ENCODE measurements around the gene MLN. TPM values are rescaled to one million over a fixed set of nuclear protein-coding genes. Genes with fewer than 3 reads are reported as not detected.

The MLN gene
- total and polyA plus RNA-seq, 2 donors (not counting 1 experiment from before 2014, with no cell fraction given): not detected

GRCh38 chr6:33813990-33814985 lies 10.5 kb upstream of the MLN start:
- no peak overlapping the region for H3K4me3 Mint-ChIP-seq
- peaks cover 59% of the 10 kb centered on the region for H3K27me3 Mint-ChIP-seq
- 76% methylated on average over 11 of the region's 19 CpGs for WGBS (ENCODE audit: insufficient coverage)
- no peak overlapping the region for H3K4me2 ChIP-seq (replicated peaks; ENCODE audit: low read depth, low read length, poor library complexity, severe bottlenecking)
- no peaks in the 10 kb centered on the region for H3K9me3 Mint-ChIP-seq (ENCODE audit: insufficient read depth)
- TF ChIP-seq EZH2 (IDR thresholded peaks at IDR 0.05; ENCODE audit: borderline replicate concordance, insufficient read depth, low read depth, low read length, poor library complexity, severe bottlenecking): no peak
- TF ChIP-seq CTCF (IDR thresholded peaks at IDR 0.05): no peak
- ChIA-PET CTCF (no interaction called here), POLR2A (no interaction called here)
- H3K27ac ChIP-seq (ENCODE audit: low read length in 2 of 2): no peak overlapping the region
- no peaks in the 10 kb centered on the region for H3K4me1 ChIP-seq (ENCODE audit: control insufficient read depth in 2 of 2, insufficient read depth in 2 of 2, low read length in 2 of 2)
- H3K9ac ChIP-seq (ENCODE audit: low read length): no peak overlapping the region
- no peaks in the 10 kb centered on the region for H3K36me3 ChIP-seq (replicated peaks in 1 of 2; ENCODE audit: control extremely low read depth in 1 of 2, control insufficient read depth in 1 of 2, extremely low read depth in 1 of 2, insufficient read depth in 2 of 2, low read length in 1 of 2)
- H3K4me1 Mint-ChIP-seq: no peaks in the 10 kb centered on the region
- no peak for DNase-seq
- H3K4me3 ChIP-seq (ENCODE audit: control extremely low read depth in 1 of 5, extremely low read depth in 1 of 5, insufficient read depth in 1 of 5, low read depth in 2 of 5, low read length in 4 of 5): no peak overlapping the region
- no peak overlapping the region for H2AFZ ChIP-seq (ENCODE audit: insufficient read depth, low read depth, low read length, poor library complexity, severe bottlenecking)
- H3K27me3 ChIP-seq (replicated peaks in 1 of 4; ENCODE audit: control extremely low read depth in 1 of 4, control insufficient read depth in 3 of 4, insufficient read depth in 4 of 4, low read length in 3 of 4): peaks cover 0 to 44% (median 8%) of the 10 kb centered on the region in 4 experiments
- H3K9me3 ChIP-seq (ENCODE audit: control extremely low read depth in 1 of 3, control insufficient read depth in 2 of 3, insufficient read depth in 1 of 3, low read length in 2 of 3): peaks cover 0 to 6% (median 0%) of the 10 kb centered on the region in 3 donors
- intact Hi-C loops (cut with micrococcal nuclease): no loop called here
- no peaks in the 10 kb centered on the region for H4K20me1 ChIP-seq (ENCODE audit: control insufficient read depth, insufficient read depth, low read length, poor library complexity, severe bottlenecking)
- H3K27ac Mint-ChIP-seq: no peak overlapping the region
- no peaks in the 10 kb centered on the region for H3K79me2 ChIP-seq (ENCODE audit: control insufficient read depth, insufficient read depth, low read length)
- ATAC-seq (ENCODE audit: low read depth): no peak

All from B cell (primary cell).